Effector memory CD8-positive, alpha-beta T cell (primary cell): ENCODE measurements around the gene RASEF.

Experiments used
- ATAC-seq: fragments of 150-1000 bp; cut with Tn5 transposase; replicated peaks from 2 replicates; pipeline ENCODE4 v1.10.0; 2021; ENCODE audit warnings: mild to moderate bottlenecking, moderate library complexity
- DNase-seq, 3 experiments: peaks; one replicate each; pipeline ENCODE4 v3.0.0; 2021
- H3K27ac Mint-ChIP-seq, 2 donors: one replicate each; pipeline ENCODE4 v1.8.0; 2022; ENCODE audit warnings: mild to moderate bottlenecking in 2 of 2, mixed read lengths in 2 of 2, moderate library complexity in 2 of 2
- H3K27me3 Mint-ChIP-seq, 2 donors: one replicate each; pipeline ENCODE4 v1.8.0; 2022; ENCODE audit warnings: mixed read lengths in 2 of 2
- H3K36me3 Mint-ChIP-seq: one replicate; pipeline ENCODE4 v1.8.0; 2022; ENCODE audit warnings: mild to moderate bottlenecking, moderate library complexity, mixed read lengths; ENCODE audit not compliant: insufficient read depth
- H3K4me1 Mint-ChIP-seq, 2 donors: one replicate each; pipeline ENCODE4 v1.8.0; 2022; ENCODE audit warnings: low read depth in 2 of 2, mixed read lengths in 2 of 2
- H3K4me3 Mint-ChIP-seq, 2 donors: one replicate each; pipeline ENCODE4 v1.8.0; 2022; ENCODE audit warnings: mild to moderate bottlenecking in 2 of 2, mixed read lengths in 2 of 2, moderate library complexity in 2 of 2
- H3K9me3 Mint-ChIP-seq, 2 donors: one replicate each; pipeline ENCODE4 v1.8.0; 2022; ENCODE audit warnings: mixed read lengths in 2 of 2

RASEF gene

DNA sequence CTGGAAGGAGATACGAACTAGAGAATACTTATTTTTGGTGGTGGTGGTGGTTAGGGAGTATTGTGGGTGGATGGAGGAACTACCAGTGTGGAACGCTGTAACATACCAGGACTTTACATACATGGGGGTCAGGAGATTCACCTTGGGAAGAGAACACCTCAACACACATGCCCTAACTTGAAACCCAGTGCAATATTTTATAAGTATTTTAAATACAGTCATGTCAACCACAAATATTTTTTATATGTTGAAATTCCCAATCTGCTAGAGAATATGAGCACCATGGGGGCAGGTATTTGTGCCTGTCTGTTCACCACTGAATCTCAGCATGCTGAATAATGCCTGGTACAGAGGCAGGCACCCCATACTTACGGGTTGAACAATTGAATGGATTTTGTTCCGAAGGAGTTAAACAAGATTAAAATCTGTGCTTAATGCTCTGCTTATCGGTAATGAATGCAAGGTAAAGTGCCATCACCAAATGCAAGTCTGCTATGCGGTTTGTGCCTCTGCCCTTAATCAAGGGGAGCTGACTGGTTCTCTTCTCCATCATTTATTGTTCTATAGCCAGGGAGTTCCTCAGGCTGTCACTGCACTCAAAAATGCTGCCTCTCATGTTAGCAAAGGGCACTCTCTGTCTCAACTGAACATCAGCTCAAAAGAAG lies 65.3 kb downstream of the RASEF start:
- H3K4me1 Mint-ChIP-seq: no peaks in the 10 kb centered on the region
- H3K4me3 Mint-ChIP-seq: no peak overlapping the region
- no peak overlapping the region for H3K27ac Mint-ChIP-seq
- H3K36me3 Mint-ChIP-seq: no peaks in the 10 kb centered on the region
- H3K27me3 Mint-ChIP-seq: no peaks in the 10 kb centered on the region
- peaks cover 0 to 4% of the 10 kb centered on the region in 2 donors for H3K9me3 Mint-ChIP-seq
- no peak for ATAC-seq
- no peak for DNase-seq

DNA sequence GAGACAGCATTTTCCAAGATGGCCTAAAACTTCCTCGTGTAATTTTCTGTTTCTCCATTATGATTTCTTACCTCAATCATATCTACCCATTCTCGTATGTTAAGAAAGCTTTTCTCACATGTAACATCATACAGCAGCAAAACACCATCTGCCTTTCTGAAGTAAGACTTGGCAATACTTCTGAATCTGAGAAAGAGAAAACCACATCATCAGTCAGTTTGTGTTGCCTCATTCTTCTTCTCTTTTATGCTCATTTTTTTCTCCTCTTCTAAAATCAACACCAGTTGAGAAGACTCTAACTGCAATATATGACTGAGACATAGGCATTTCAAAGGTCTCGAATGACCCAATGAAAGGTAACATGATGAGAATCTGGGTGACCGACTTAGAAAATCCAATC lies 66.0 kb downstream of the RASEF start:
- Mint-ChIP-seq H3K36me3 (no peaks in the 10 kb centered on the region), H3K4me1 (no peaks in the 10 kb centered on the region), H3K27me3 (no peaks in the 10 kb centered on the region), H3K9me3 (peaks cover 0 to 4% of the 10 kb centered on the region in 2 donors), H3K4me3 (no peak overlapping the region), H3K27ac (no peak overlapping the region)
- DNase-seq: no peak
- ATAC-seq: no peak

- Mint-ChIP-seq H3K4me3 (no peak overlapping the region), H3K27me3 (no peaks in the 10 kb centered on the region), H3K36me3 (no peaks in the 10 kb centered on the region), H3K27ac (no peak overlapping the region), H3K4me1 (no peaks in the 10 kb centered on the region), H3K9me3 (peaks cover 0 to 4% of the 10 kb centered on the region in 2 donors)
- DNase-seq (no peak), ATAC-seq (no peak)
These were observed 68.9 kb downstream of the RASEF start for GRCh38 chr9:82993856-82994605.

DNA sequence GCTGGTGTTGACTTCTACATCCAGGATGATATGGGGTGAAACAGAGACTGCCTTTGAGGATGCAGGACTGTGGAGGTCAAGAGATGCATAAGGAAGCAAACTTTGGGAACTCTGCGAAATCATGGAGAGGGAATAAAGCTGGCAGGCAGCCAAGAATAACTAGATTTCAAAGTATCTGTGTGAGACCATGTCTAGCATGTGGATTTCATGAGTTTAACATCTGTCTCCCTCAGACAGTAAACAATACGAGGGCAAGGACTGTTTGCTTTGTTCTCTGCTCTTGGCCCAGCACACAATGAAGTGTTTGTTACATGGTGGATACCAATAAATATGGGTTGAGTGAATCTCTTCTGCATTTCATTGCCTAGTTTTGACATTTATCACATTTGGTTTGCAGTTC lies 71.3 kb downstream of the RASEF start:
- DNase-seq: no peak
- no peaks in the 10 kb centered on the region for H3K4me1 Mint-ChIP-seq
- H3K27me3 Mint-ChIP-seq: no peaks in the 10 kb centered on the region
- H3K4me3 Mint-ChIP-seq: no peak overlapping the region
- ATAC-seq: no peak
- no peaks in the 10 kb centered on the region for H3K9me3 Mint-ChIP-seq
- H3K36me3 Mint-ChIP-seq: no peaks in the 10 kb centered on the region
- H3K27ac Mint-ChIP-seq: no peak overlapping the region

GRCh38 chr9:82989929-82990328 lies 73.0 kb downstream of the RASEF start:
- H3K4me3 Mint-ChIP-seq: no peak overlapping the region
- H3K27me3 Mint-ChIP-seq: no peaks in the 10 kb centered on the region
- DNase-seq (no peak), ATAC-seq (no peak)
- H3K36me3 Mint-ChIP-seq: no peaks in the 10 kb centered on the region
- H3K9me3 Mint-ChIP-seq: peaks cover 6% of the 10 kb centered on the region in 2 donors
- H3K27ac Mint-ChIP-seq: no peak overlapping the region
- no peaks in the 10 kb centered on the region for H3K4me1 Mint-ChIP-seq

DNA sequence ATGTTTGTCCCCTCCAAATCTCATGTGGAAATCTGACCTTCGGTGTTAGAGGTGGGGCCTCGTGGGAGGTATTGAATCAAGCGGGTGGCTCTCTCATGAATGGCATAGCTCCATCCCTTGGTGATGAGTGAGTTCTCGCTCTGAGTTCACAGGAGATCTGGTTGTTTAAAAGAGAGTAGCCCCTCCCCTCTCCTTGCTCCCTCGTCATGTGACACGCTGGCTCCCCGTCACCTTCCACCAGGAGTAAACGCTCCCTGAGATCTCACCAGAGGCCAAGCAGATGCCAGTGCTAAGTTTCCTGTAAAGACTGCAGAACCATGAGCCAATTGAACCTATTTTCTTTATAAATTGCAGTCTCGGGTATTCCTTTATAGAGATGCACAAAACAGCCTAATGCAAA lies 74.5 kb downstream of the RASEF start:
- H3K27ac Mint-ChIP-seq: no peak overlapping the region
- peaks cover 8 to 12% of the 10 kb centered on the region in 2 donors for H3K9me3 Mint-ChIP-seq
- H3K36me3 Mint-ChIP-seq: no peaks in the 10 kb centered on the region
- H3K4me3 Mint-ChIP-seq: no peak overlapping the region
- H3K4me1 Mint-ChIP-seq: no peaks in the 10 kb centered on the region
- ATAC-seq: no peak
- DNase-seq: no peak
- no peaks in the 10 kb centered on the region for H3K27me3 Mint-ChIP-seq

GRCh38 chr9:82987370-82988189 lies 75.4 kb downstream of the RASEF start:
- ATAC-seq (no peak), DNase-seq (no peak)
- no peak overlapping the region for H3K4me3 Mint-ChIP-seq
- H3K9me3 Mint-ChIP-seq: peaks cover 8 to 12% of the 10 kb centered on the region in 2 donors
- no peak overlapping the region for H3K27ac Mint-ChIP-seq
- no peaks in the 10 kb centered on the region for H3K36me3 Mint-ChIP-seq
- no peaks in the 10 kb centered on the region for H3K4me1 Mint-ChIP-seq
- H3K27me3 Mint-ChIP-seq: no peaks in the 10 kb centered on the region

DNA sequence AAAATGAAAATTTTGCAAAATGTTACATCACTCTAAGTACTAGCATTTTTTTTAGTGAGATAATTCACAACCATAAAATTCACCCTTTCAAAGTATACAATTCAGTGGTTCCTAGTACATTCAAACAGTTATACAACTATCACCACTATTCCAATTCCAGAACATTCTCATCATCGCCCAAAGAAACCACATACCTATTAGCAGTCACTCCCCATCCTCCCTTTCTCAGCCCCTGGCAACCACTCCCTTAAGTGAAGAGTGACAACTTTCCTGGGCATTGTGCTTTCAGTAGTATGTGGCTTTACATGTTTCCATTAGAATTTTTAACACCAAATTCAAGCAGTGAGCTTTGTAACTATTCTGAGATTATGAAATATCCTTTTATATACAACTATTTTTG lies 81.4 kb downstream of the RASEF start:
- ATAC-seq (no peak), DNase-seq (no peak)
- no peak overlapping the region for H3K4me3 Mint-ChIP-seq
- peaks cover 8 to 19% of the 10 kb centered on the region in 2 donors for H3K9me3 Mint-ChIP-seq
- no peak overlapping the region for H3K27ac Mint-ChIP-seq
- H3K36me3 Mint-ChIP-seq: no peaks in the 10 kb centered on the region
- no peaks in the 10 kb centered on the region for H3K4me1 Mint-ChIP-seq
- H3K27me3 Mint-ChIP-seq: no peaks in the 10 kb centered on the region

GRCh38 chr9:82975176-82975575 lies 87.8 kb downstream of the RASEF start:
- ATAC-seq: no peak
- Mint-ChIP-seq H3K27ac (no peak overlapping the region), H3K36me3 (no peaks in the 10 kb centered on the region), H3K9me3 (peaks cover 0 to 12% of the 10 kb centered on the region in 2 donors), H3K27me3 (no peaks in the 10 kb centered on the region), H3K4me1 (no peaks in the 10 kb centered on the region), H3K4me3 (no peak overlapping the region)
- no peak for DNase-seq

- no peaks in the 10 kb centered on the region for H3K27me3 Mint-ChIP-seq
- ATAC-seq (no peak), DNase-seq (no peak)
- no peak overlapping the region for H3K27ac Mint-ChIP-seq
- no peak overlapping the region for H3K4me3 Mint-ChIP-seq
- H3K36me3 Mint-ChIP-seq: no peaks in the 10 kb centered on the region
- H3K9me3 Mint-ChIP-seq: peaks cover 0 to 5% of the 10 kb centered on the region in 2 donors
- no peaks in the 10 kb centered on the region for H3K4me1 Mint-ChIP-seq
These were observed 90.5 kb downstream of the RASEF start for GRCh38 chr9:82972446-82972845.

- H3K27me3 Mint-ChIP-seq: no peaks in the 10 kb centered on the region
- ATAC-seq (no peak), DNase-seq (no peak)
- H3K36me3 Mint-ChIP-seq: no peaks in the 10 kb centered on the region
- H3K4me1 Mint-ChIP-seq: no peaks in the 10 kb centered on the region
- no peak overlapping the region for H3K4me3 Mint-ChIP-seq
- H3K9me3 Mint-ChIP-seq: peaks cover 0 to 5% of the 10 kb centered on the region in 2 donors
- no peak overlapping the region for H3K27ac Mint-ChIP-seq
These were observed 92.6 kb downstream of the RASEF start for GRCh38 chr9:82970359-82970758.

- H3K27ac Mint-ChIP-seq: no peak overlapping the region
- H3K4me3 Mint-ChIP-seq: no peak overlapping the region
- H3K4me1 Mint-ChIP-seq: no peaks in the 10 kb centered on the region
- no peaks in the 10 kb centered on the region for H3K27me3 Mint-ChIP-seq
- H3K36me3 Mint-ChIP-seq: no peaks in the 10 kb centered on the region
- peaks cover 3 to 5% of the 10 kb centered on the region in 2 donors for H3K9me3 Mint-ChIP-seq
- DNase-seq (no peak), ATAC-seq (no peak)
These were observed 93.7 kb downstream of the RASEF start for GRCh38 chr9:82969291-82969690.

DNA sequence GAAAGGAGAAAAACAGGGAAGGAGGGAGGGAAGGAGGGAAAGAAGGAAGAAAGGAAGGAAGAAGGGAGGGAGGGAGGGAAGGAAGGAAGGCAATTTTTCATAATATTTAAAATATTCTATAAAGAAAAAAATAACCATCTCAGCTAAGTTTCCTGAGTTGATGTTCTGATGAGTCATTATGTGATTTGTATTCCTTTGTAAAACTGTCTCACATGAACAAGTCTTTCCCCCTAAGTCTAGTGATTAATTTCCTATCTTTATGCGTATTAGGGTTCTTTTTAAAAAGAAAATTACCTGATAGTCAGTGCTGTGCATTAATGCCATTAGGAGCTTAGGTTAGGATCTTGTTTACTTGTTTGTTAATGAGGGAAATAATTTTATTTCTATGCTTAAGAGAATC lies 94.1 kb downstream of the RASEF start:
- no peaks in the 10 kb centered on the region for H3K27me3 Mint-ChIP-seq
- no peaks in the 10 kb centered on the region for H3K4me1 Mint-ChIP-seq
- peaks cover 3 to 5% of the 10 kb centered on the region in 2 donors for H3K9me3 Mint-ChIP-seq
- no peak for DNase-seq
- no peak overlapping the region for H3K4me3 Mint-ChIP-seq
- H3K36me3 Mint-ChIP-seq: no peaks in the 10 kb centered on the region
- ATAC-seq: no peak
- H3K27ac Mint-ChIP-seq: no peak overlapping the region
